H9 (cell line): ENCODE measurements around the gene ZNF407. TPM values are rescaled to one million over a fixed set of nuclear protein-coding genes. Genes with fewer than 3 reads are reported as not detected.

Experiments
- DNase-seq: peaks from one replicate; pipeline ENCODE4 v3.0.0-alpha.2; 2017
- H2AFZ ChIP-seq: one replicate; pipeline ENCODE4 v1.6.1; 2013; ENCODE audit warnings: mild to moderate bottlenecking, low read length, control low read depth, moderate library complexity
- H2AK5ac ChIP-seq: 2 replicates; pipeline ENCODE4 v1.6.1; 2013; ENCODE audit warnings: low read length, control low read depth, mixed read lengths; ENCODE audit not compliant: insufficient read length
- H2BK120ac ChIP-seq: one replicate; pipeline ENCODE4 v1.6.1; 2013; ENCODE audit warnings: low read depth, mild to moderate bottlenecking, low read length, control low read depth, inconsistent platforms; ENCODE audit not compliant: poor library complexity, severe bottlenecking
- H2BK12ac ChIP-seq: 2 replicates; pipeline ENCODE4 v1.6.1; 2013; ENCODE audit warnings: low read length, control low read depth, mixed read lengths, low read depth; ENCODE audit not compliant: insufficient read length
- H2BK15ac ChIP-seq: 2 replicates; pipeline ENCODE4 v1.6.1; 2013; ENCODE audit warnings: low read depth, low read length, control low read depth
- H2BK20ac ChIP-seq: one replicate; pipeline ENCODE4 v1.6.1; 2013; ENCODE audit warnings: low read depth, mild to moderate bottlenecking, low read length, control low read depth, inconsistent platforms; ENCODE audit not compliant: poor library complexity, severe bottlenecking
- H2BK5ac ChIP-seq: 2 replicates; pipeline ENCODE4 v1.6.1; 2013; ENCODE audit warnings: low read length, control low read depth, mixed read lengths; ENCODE audit not compliant: insufficient read length
- H3K14ac ChIP-seq: 2 replicates; pipeline ENCODE4 v1.6.1; 2013; ENCODE audit warnings: low read length, control low read depth; ENCODE audit not compliant: insufficient read depth
- H3K18ac ChIP-seq: 2 replicates; pipeline ENCODE4 v1.6.1; 2013; ENCODE audit warnings: low read depth, mild to moderate bottlenecking, mixed read lengths, low read length, control low read depth; ENCODE audit not compliant: insufficient read length
- H3K23ac ChIP-seq: 2 replicates; pipeline ENCODE4 v1.6.1; 2013; ENCODE audit warnings: low read length, control low read depth, mixed read lengths, low read depth; ENCODE audit not compliant: insufficient read length
- H3K23me2 ChIP-seq: 2 replicates; pipeline ENCODE4 v1.6.1; 2013; ENCODE audit warnings: low read depth, mild to moderate bottlenecking, mixed read lengths, low read length, control low read depth; ENCODE audit not compliant: insufficient read length, poor library complexity, severe bottlenecking
- H3K27ac ChIP-seq: 2 replicates; pipeline ENCODE4 v1.5.1; 2013; ENCODE audit warnings: low read length, control low read depth, mixed read lengths, low read depth; ENCODE audit not compliant: insufficient read length
- H3K27me3 ChIP-seq: 2 replicates; pipeline ENCODE4 v1.6.1; 2013; ENCODE audit warnings: low read length, control low read depth, inconsistent platforms; ENCODE audit not compliant: insufficient read depth
- H3K4ac ChIP-seq: 2 replicates; pipeline ENCODE4 v1.6.1; 2013; ENCODE audit warnings: low read depth, mild to moderate bottlenecking, control low read depth, inconsistent platforms, low read length, moderate library complexity
- H3K4me1 ChIP-seq: 2 replicates; pipeline ENCODE4 v1.6.1; 2013; ENCODE audit warnings: low read length, control low read depth, inconsistent platforms; ENCODE audit not compliant: insufficient read depth
- H3K4me2 ChIP-seq: 2 replicates; pipeline ENCODE4 v1.6.1; 2013; ENCODE audit warnings: low read length, control low read depth, mixed read lengths; ENCODE audit not compliant: insufficient read length, insufficient read depth
- H3K56ac ChIP-seq: 2 replicates; pipeline ENCODE4 v1.6.1; 2013; ENCODE audit warnings: low read depth, mild to moderate bottlenecking, mixed read lengths, low read length, control low read depth; ENCODE audit not compliant: insufficient read length
- H3K79me1 ChIP-seq: 2 replicates; pipeline ENCODE4 v1.6.1; 2013; ENCODE audit warnings: low read depth, mild to moderate bottlenecking, moderate library complexity, low read length, control low read depth, inconsistent platforms; ENCODE audit not compliant: insufficient read depth, poor library complexity, severe bottlenecking
- H3K79me2 ChIP-seq: 2 replicates; pipeline ENCODE4 v1.6.1; 2013; ENCODE audit warnings: low read length, control low read depth, inconsistent platforms; ENCODE audit not compliant: insufficient read depth
- H3K9ac ChIP-seq: 2 replicates; pipeline ENCODE4 v1.6.1; 2013; ENCODE audit warnings: low read length, control low read depth, mixed read lengths; ENCODE audit not compliant: insufficient read length; ENCODE audit errors: extremely low read depth
- H3K9me3 ChIP-seq: one replicate; pipeline ENCODE4 v1.6.1; 2013; ENCODE audit warnings: low read depth, low read length, inconsistent platforms; ENCODE audit not compliant: control insufficient read depth
- H3T11ph ChIP-seq: one replicate; pipeline ENCODE4 v1.6.1; 2013; ENCODE audit warnings: mild to moderate bottlenecking, low read length, control low read depth, inconsistent platforms
- H4K20me1 ChIP-seq: one replicate; pipeline ENCODE4 v1.6.1; 2013; ENCODE audit not compliant: control insufficient read depth, insufficient read length, insufficient read depth
- H4K5ac ChIP-seq: 2 replicates; pipeline ENCODE4 v1.6.1; 2013; ENCODE audit warnings: low read depth, mild to moderate bottlenecking, mixed read lengths, low read length, control low read depth; ENCODE audit not compliant: insufficient read length
- H4K8ac ChIP-seq: replicated peaks from 2 replicates; pipeline ENCODE4 v1.6.1; 2013; ENCODE audit warnings: low read length, control low read depth, mixed read lengths, low read depth; ENCODE audit not compliant: insufficient read length
- H4K91ac ChIP-seq: 2 replicates; pipeline ENCODE4 v1.6.1; 2013; ENCODE audit warnings: low read depth, mild to moderate bottlenecking, moderate library complexity, mixed read lengths, low read length, control low read depth; ENCODE audit not compliant: insufficient read length
- H3K27ac Mint-ChIP-seq, 3 experiments: 2 replicates in 2 of 3; 3 replicates in 1 of 3; pipeline ENCODE4 v1.8.0; 2020 to 2021; ENCODE audit warnings: mixed read lengths in 3 of 3, mild to moderate bottlenecking in 1 of 3, moderate library complexity in 1 of 3
- H3K27me3 Mint-ChIP-seq: 2 replicates; pipeline ENCODE4 v1.8.0; 2021; ENCODE audit warnings: low read depth, mild to moderate bottlenecking, moderate library complexity, mixed read lengths
- H3K36me3 Mint-ChIP-seq, 3 experiments: 2 replicates in 2 of 3; 3 replicates in 1 of 3; pipeline ENCODE4 v1.8.0; 2020 to 2021; ENCODE audit warnings: low read depth in 3 of 3, mixed read lengths in 3 of 3; ENCODE audit not compliant: insufficient read depth in 1 of 3
- H3K4me1 Mint-ChIP-seq, 2 experiments: 2 replicates each; pipeline ENCODE4 v1.8.0; 2020; ENCODE audit warnings: mixed read lengths in 2 of 2
- H3K4me3 Mint-ChIP-seq, 2 experiments: 2 replicates in 1 of 2; 3 replicates in 1 of 2; pipeline ENCODE4 v1.8.0; 2020 to 2021; ENCODE audit warnings: mild to moderate bottlenecking in 2 of 2, mixed read lengths in 2 of 2, moderate library complexity in 1 of 2
- H3K9me3 Mint-ChIP-seq, 2 experiments: 2 replicates in 1 of 2; 3 replicates in 1 of 2; pipeline ENCODE4 v1.8.0; 2020; ENCODE audit warnings: mild to moderate bottlenecking in 2 of 2, mixed read lengths in 2 of 2, moderate library complexity in 1 of 2
- CTCF ChIP-seq: fragments of 200-600 bp; sonication (generic); conservative IDR thresholded peaks from 3 replicates; pipeline ENCODE4 v1.8.0; 2021; ENCODE audit warnings: antibody characterized with exemption, mild to moderate bottlenecking
- WGBS: extraction: QIAGEN DNeasy Blood & Tissue Kit; methylation state at CpG from one replicate; pipeline ENCODE4 v1.1.7; 2013; ENCODE audit warnings: missing lambda C conversion rate, low lambda C conversion rate, mixed read lengths; ENCODE audit not compliant: insufficient read length; ENCODE audit errors: extremely low coverage; 5-methylcytosine and 5-hydroxymethylcytosine counted together
- total RNA-seq: library from RNA; stranded (reverse); gene quantifications from 2 replicates; pipeline ENCODE4 v1.2.1, GENCODE V29; 2021

ZNF407 gene
- total RNA-seq, 1 experiment from 2014 or later: 8.7 TPM

GRCh38 chr18:75108579-75109318, 511.1 kb downstream of the ZNF407 start:
- no peak overlapping the region for H3K9ac ChIP-seq
- no peak overlapping the region for H4K8ac ChIP-seq
- Mint-ChIP-seq H3K36me3 (no peaks in the 10 kb centered on the region), H3K4me3 (no peak overlapping the region), H3K27ac (no peak overlapping the region; a peak in 1 of 7 replicates), H3K4me1 (peaks cover 0 to 10% of the 10 kb centered on the region in 2 experiments; a peak in 2 of 4 replicates), H3K9me3 (peaks cover 0 to 2% of the 10 kb centered on the region in 2 experiments; a peak in 1 of 5 replicates), H3K27me3 (no peaks in the 10 kb centered on the region)
- H3K27ac ChIP-seq: no peak overlapping the region
- H3K23ac ChIP-seq: no peak overlapping the region
- no peaks in the 10 kb centered on the region for H3K27me3 ChIP-seq
- no peak overlapping the region for H3K14ac ChIP-seq
- H4K20me1 ChIP-seq: no peaks in the 10 kb centered on the region
- no peaks in the 10 kb centered on the region for H3K79me1 ChIP-seq
- H3K4ac ChIP-seq: no peak overlapping the region
- no peak overlapping the region for H4K5ac ChIP-seq
- H3T11ph ChIP-seq: no peak overlapping the region
- H3K9me3 ChIP-seq: no peaks in the 10 kb centered on the region
- DNase-seq: no peak
- no peak overlapping the region for H3K56ac ChIP-seq
- WGBS: no CpG with 5 or more reads among the region's 20 CpGs
- H2BK120ac ChIP-seq: no peak overlapping the region
- H3K79me2 ChIP-seq: no peaks in the 10 kb centered on the region
- no peak overlapping the region for H2AFZ ChIP-seq
- no peak overlapping the region for H2BK5ac ChIP-seq
- H3K23me2 ChIP-seq: no peaks in the 10 kb centered on the region
- H2AK5ac ChIP-seq: no peak overlapping the region
- no peak overlapping the region for H4K91ac ChIP-seq
- H2BK12ac ChIP-seq: no peak overlapping the region
- H2BK20ac ChIP-seq: no peak overlapping the region
- H3K4me1 ChIP-seq: no peaks in the 10 kb centered on the region; the same call in 1 of the 2 replicates
- no peak overlapping the region for H3K4me2 ChIP-seq
- no peak overlapping the region for H2BK15ac ChIP-seq
- no peak for TF ChIP-seq CTCF
- H3K18ac ChIP-seq: no peak overlapping the region
